Brain microvascular endothelial cell (primary cell): ENCODE results near the gene DYNC1LI2.
A peak's percentile ranks its signal among the peaks of the same experiment; 100 is the strongest.
"Not testable (repeated sequence)": the region's sequence is repeated elsewhere in the genome, so short reads cannot be mapped to it uniquely, and the experiment has no call there.

Experiments
- DNase-seq: peaks from one replicate; pipeline ENCODE4 v3.0.0-alpha.2; 2020
- H3K27ac ChIP-seq: fragments of 250-450 bp; sonication (Bioruptor Pico); 2 replicates; pipeline ENCODE4 v1.5.1; 2020; ENCODE audit warnings: mild to moderate bottlenecking, moderate library complexity
- H3K27me3 ChIP-seq: fragments of 250-450 bp; sonication (Bioruptor Pico); replicated peaks from 2 replicates; pipeline ENCODE4 v1.5.1; 2020; ENCODE audit warnings: mild to moderate bottlenecking
- H3K36me3 ChIP-seq: fragments of 250-450 bp; sonication (Bioruptor Pico); replicated peaks from 2 replicates; pipeline ENCODE4 v1.5.1; 2020; ENCODE audit warnings: mild to moderate bottlenecking
- H3K4me3 ChIP-seq: 2 replicates; pipeline ENCODE4 v1.5.1; 2011; ENCODE audit warnings: low read depth, mild to moderate bottlenecking, control low read depth, low read length, moderate library complexity
- CTCF ChIP-seq: IDR thresholded peaks from 2 replicates; pipeline ENCODE4 v1.5.1; 2011; ENCODE audit warnings: low read depth, mild to moderate bottlenecking, moderate library complexity, low read length, control low read depth, inconsistent platforms; ENCODE audit errors: missing control alignments
- in situ Hi-C: cut with HindIII; loops from 2 replicates; pipeline ENCODE4 v1.10.0; 2017; ENCODE audit warnings: low sequenced_read_pairs, low pct_ligation_motif_present

The DYNC1LI2 gene

GRCh38 chr16:66751303-66751991 is at the start of gene DYNC1LI2:
Gene DYNC1LI2, minus strand, starts transcription at chr16:66751609. Its CDS starts 18 bp downstream, at chr16:66751591.
- DNase-seq, result peak; percentile 53
- Histone ChIP-seq H3K27ac (peak within 1 kb of the TSS; percentile 95), H3K4me3 (peak within 1 kb of the TSS; percentile 93), H3K36me3 (peaks cover 25% of the 10 kb centered on the region), H3K27me3 (no peaks in the 10 kb centered on the region)
- peak; percentile 50 for TF ChIP-seq CTCF
- in situ Hi-C loops, result no loop called here

- no peak overlapping the region for H3K27ac ChIP-seq
- in situ Hi-C loops, result no loop called here
- no peak overlapping the region for H3K4me3 ChIP-seq
- H3K36me3 ChIP-seq, result peaks cover 21% of the 10 kb centered on the region
- DNase-seq, result no peak
- H3K27me3 ChIP-seq, result no peaks in the 10 kb centered on the region
- no peak for TF ChIP-seq CTCF
These were observed 49.4 kb upstream of the DYNC1LI2 start for GRCh38 chr16:66800856-66801255.

- in situ Hi-C loops, result no loop called here
- no peak for TF ChIP-seq CTCF
- Histone ChIP-seq H3K27me3 (no peaks in the 10 kb centered on the region), H3K36me3 (peaks cover 5% of the 10 kb centered on the region), H3K4me3 (no peak overlapping the region), H3K27ac (no peak overlapping the region)
- peak; percentile 23 for DNase-seq
These were observed 46.8 kb upstream of the DYNC1LI2 start for GRCh38 chr16:66798161-66798560.

- H3K4me3 ChIP-seq, in situ Hi-C loops, H3K27me3 ChIP-seq, H3K36me3 ChIP-seq, H3K27ac ChIP-seq, DNase-seq: not testable (repeated sequence)
These were observed 42.6 kb upstream of the DYNC1LI2 start for GRCh38 chr16:66793984-66794383.

GRCh38 chr16:66790130-66790733 is 38.8 kb upstream of the DYNC1LI2 start:
- Histone ChIP-seq H3K27ac (no peak overlapping the region), H3K27me3 (no peaks in the 10 kb centered on the region), H3K4me3 (no peak overlapping the region), H3K36me3 (no peaks in the 10 kb centered on the region)
- no peak for TF ChIP-seq CTCF
- in situ Hi-C loops, result no loop called here
- DNase-seq, result no peak

- H3K4me3 ChIP-seq, result no peak overlapping the region
- no peak overlapping the region for H3K27ac ChIP-seq
- in situ Hi-C loops, result no loop called here
- DNase-seq, result no peak
- H3K27me3 ChIP-seq, result no peaks in the 10 kb centered on the region
- TF ChIP-seq CTCF, result no peak
- H3K36me3 ChIP-seq, result no peaks in the 10 kb centered on the region
These were observed 36.0 kb upstream of the DYNC1LI2 start for GRCh38 chr16:66787427-66787826.
